Panc1 (cell line): ENCODE data around the gene FUT7. TPM values are rescaled to one million over a fixed set of nuclear protein-coding genes. Genes with fewer than 3 reads are reported as not detected.

Experiments used
- ATAC-seq: fragments of 200-7000 bp; cut with Tn5 transposase; 2 replicates; pipeline ENCODE4 v1.9.1; 2020; ENCODE audit warnings: mild to moderate bottlenecking, moderate library complexity
- BruUV-seq: library from RNA; stranded (reverse); fragments of 400-500 nt; replicated peaks from 2 replicates; lab custom pipeline; 2021; lab: Mats Ljungman, UMichigan
- CTCF ChIA-PET: fragments of 300-600 bp; sonication (Branson Sonifier 250); formaldehyde crosslinking; loops from one replicate; lab custom pipeline; 2022; ENCODE audit warnings: antibody characterized with exemption; lab: Charles Lee
- POLR2A ChIA-PET: fragments of 300-600 bp; sonication (Branson Sonifier 250); formaldehyde crosslinking; loops from one replicate; lab custom pipeline; 2022; ENCODE audit warnings: antibody characterized with exemption; lab: Charles Lee
- DNase-seq: peaks from one replicate; pipeline ENCODE4 v3.0.0-alpha.2; 2010; ENCODE audit warnings: low read depth, low spot score
- H3K27ac ChIP-seq: 2 replicates; pipeline ENCODE4 v1.5.1; 2011; ENCODE audit warnings: mild to moderate bottlenecking, low read length, inconsistent platforms
- H3K27me3 ChIP-seq: fragments of 200-500 bp; sonication (Bioruptor generic); 2 replicates; pipeline ENCODE4 v1.6.0; 2014; ENCODE audit warnings: low read length, inconsistent platforms; ENCODE audit not compliant: control insufficient read depth, insufficient read depth
- H3K36me3 ChIP-seq: fragments of 200-500 bp; sonication (Bioruptor generic); 2 replicates; pipeline ENCODE4 v1.5.1; 2014; ENCODE audit warnings: inconsistent platforms, mild to moderate bottlenecking, low read length, moderate library complexity; ENCODE audit not compliant: control insufficient read depth, insufficient read depth
- H3K4me1 ChIP-seq: 2 replicates; pipeline ENCODE4 v1.5.1; 2011; ENCODE audit warnings: inconsistent platforms, mild to moderate bottlenecking, low read length, moderate library complexity; ENCODE audit not compliant: control insufficient read depth, insufficient read depth
- H3K4me3 ChIP-seq, 2 experiments: 2 replicates each; pipeline ENCODE4 v1.5.1; 2011 to 2012; ENCODE audit warnings: low read depth in 2 of 2, low read length in 2 of 2, mild to moderate bottlenecking in 2 of 2, inconsistent platforms in 1 of 2, moderate library complexity in 1 of 2
- H3K9me3 ChIP-seq: fragments of 200-500 bp; sonication (Bioruptor generic); 2 replicates; pipeline ENCODE4 v1.5.1; 2014; ENCODE audit warnings: low read depth, mild to moderate bottlenecking, inconsistent platforms, low read length, moderate library complexity; ENCODE audit not compliant: control insufficient read depth, insufficient read depth
- POLR2AphosphoS5 ChIP-seq: IDR thresholded peaks from 2 replicates; pipeline ENCODE4 v1.6.1; 2012; ENCODE audit warnings: mild to moderate bottlenecking, low read depth, low read length, moderate library complexity
- SIN3A ChIP-seq: IDR thresholded peaks from 2 replicates; pipeline ENCODE4 v1.6.1; 2012; ENCODE audit warnings: low read depth, mild to moderate bottlenecking, low read length, moderate library complexity, borderline replicate concordance; ENCODE audit not compliant: insufficient read depth
- TCF7L2 ChIP-seq: IDR thresholded peaks from 2 replicates; pipeline ENCODE4 v1.6.1; 2011; ENCODE audit warnings: mild to moderate bottlenecking, low read depth, low read length, inconsistent platforms
- in situ Hi-C: cut with HindIII; loops from 2 replicates; pipeline ENCODE4 v1.10.0; 2016; ENCODE audit warnings: low sequenced_read_pairs, low pct_unique_long_range_greater_than_20kb
- intact Hi-C: fragments of 100-400 bp; cut with micrococcal nuclease; formaldehyde crosslinking; loops from one replicate; pipeline ENCODE4 v1.10.0; 2022; ENCODE audit not compliant: unreplicated experiment
- total RNA-seq: library from RNA; stranded (reverse); gene quantifications from one replicate; pipeline ENCODE4 v1.2.1, GENCODE V29; 2021; ENCODE audit not compliant: unreplicated experiment
- TF ChIP-seq, protein P1 (sequence below): fragments of 450-650 bp; IDR thresholded peaks from 2 replicates; pipeline ENCODE4 v1.5.1; 2017; ENCODE audit warnings: mild to moderate bottlenecking
- TF ChIP-seq, protein P2 (sequence below), 2 experiments: IDR thresholded peaks; 2 replicates each; pipeline ENCODE4 v1.6.1; 2011 to 2012; ENCODE audit warnings: low read depth in 2 of 2, control low read depth in 1 of 2, low read length in 1 of 2, mild to moderate bottlenecking in 1 of 2, moderate library complexity in 1 of 2; ENCODE audit not compliant: insufficient read depth in 1 of 2

FUT7 gene
- total RNA-seq, 1 experiment from 2014 or later: not detected

DNA sequence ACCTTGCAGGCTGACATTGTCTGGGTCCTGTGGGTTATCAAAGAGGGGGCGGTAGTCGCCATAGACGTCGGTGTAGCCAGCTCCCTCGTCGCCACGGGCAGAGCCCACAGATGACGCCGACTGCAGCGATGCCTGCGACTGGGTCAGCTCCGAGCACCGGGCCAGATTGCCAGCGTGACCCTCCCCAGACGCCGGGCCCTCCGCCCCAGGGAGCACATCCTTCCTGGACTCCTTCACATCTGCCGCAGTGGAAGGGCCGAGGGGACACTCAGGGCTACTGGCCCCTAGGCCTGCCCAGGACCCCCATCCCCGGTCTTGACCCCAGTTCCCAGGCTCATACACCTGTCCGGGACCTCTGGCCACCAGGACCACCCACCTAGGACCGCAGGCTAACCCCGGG, 17.7 kb downstream of the FUT7 start:
- TF ChIP-seq TCF7L2: no peak
- in situ Hi-C loops: no loop called here

DNA sequence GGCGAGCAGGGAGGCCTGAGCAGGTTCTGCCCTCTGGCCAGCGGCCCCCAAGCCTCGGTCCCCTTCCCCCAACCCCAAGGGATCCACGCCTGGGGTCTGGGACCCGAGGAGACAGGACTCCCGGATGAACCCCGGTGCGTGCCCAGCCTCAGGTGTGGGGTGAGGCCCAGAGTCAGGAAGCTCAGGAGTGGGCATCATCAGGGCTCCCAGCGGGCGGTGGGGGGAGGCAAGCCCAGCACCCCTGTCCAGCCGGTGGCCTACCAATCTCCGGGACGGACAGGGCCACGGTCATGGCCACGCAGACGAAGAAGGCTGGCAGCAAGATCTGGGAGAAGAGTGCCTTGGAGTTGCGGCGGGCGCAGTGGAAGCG, 18.3 kb downstream of the FUT7 start:
- Histone ChIP-seq H3K36me3 (no peaks in the 10 kb centered on the region), H3K4me3 (no peak overlapping the region), H3K27ac (no peak overlapping the region), H3K9me3 (no peaks in the 10 kb centered on the region), H3K4me1 (no peaks in the 10 kb centered on the region), H3K27me3 (no peaks in the 10 kb centered on the region)
- ChIA-PET CTCF (no interaction called here), POLR2A (no interaction called here)
- intact Hi-C loops: no loop called here
- BruUV-seq: no TSS peak
- TF ChIP-seq SIN3A: no peak
- TF ChIP-seq, protein P1, sequence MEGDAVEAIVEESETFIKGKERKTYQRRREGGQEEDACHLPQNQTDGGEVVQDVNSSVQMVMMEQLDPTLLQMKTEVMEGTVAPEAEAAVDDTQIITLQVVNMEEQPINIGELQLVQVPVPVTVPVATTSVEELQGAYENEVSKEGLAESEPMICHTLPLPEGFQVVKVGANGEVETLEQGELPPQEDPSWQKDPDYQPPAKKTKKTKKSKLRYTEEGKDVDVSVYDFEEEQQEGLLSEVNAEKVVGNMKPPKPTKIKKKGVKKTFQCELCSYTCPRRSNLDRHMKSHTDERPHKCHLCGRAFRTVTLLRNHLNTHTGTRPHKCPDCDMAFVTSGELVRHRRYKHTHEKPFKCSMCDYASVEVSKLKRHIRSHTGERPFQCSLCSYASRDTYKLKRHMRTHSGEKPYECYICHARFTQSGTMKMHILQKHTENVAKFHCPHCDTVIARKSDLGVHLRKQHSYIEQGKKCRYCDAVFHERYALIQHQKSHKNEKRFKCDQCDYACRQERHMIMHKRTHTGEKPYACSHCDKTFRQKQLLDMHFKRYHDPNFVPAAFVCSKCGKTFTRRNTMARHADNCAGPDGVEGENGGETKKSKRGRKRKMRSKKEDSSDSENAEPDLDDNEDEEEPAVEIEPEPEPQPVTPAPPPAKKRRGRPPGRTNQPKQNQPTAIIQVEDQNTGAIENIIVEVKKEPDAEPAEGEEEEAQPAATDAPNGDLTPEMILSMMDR: no peak
- TF ChIP-seq POLR2AphosphoS5: no peak
- TF ChIP-seq TCF7L2: no peak
- TF ChIP-seq, protein P2, sequence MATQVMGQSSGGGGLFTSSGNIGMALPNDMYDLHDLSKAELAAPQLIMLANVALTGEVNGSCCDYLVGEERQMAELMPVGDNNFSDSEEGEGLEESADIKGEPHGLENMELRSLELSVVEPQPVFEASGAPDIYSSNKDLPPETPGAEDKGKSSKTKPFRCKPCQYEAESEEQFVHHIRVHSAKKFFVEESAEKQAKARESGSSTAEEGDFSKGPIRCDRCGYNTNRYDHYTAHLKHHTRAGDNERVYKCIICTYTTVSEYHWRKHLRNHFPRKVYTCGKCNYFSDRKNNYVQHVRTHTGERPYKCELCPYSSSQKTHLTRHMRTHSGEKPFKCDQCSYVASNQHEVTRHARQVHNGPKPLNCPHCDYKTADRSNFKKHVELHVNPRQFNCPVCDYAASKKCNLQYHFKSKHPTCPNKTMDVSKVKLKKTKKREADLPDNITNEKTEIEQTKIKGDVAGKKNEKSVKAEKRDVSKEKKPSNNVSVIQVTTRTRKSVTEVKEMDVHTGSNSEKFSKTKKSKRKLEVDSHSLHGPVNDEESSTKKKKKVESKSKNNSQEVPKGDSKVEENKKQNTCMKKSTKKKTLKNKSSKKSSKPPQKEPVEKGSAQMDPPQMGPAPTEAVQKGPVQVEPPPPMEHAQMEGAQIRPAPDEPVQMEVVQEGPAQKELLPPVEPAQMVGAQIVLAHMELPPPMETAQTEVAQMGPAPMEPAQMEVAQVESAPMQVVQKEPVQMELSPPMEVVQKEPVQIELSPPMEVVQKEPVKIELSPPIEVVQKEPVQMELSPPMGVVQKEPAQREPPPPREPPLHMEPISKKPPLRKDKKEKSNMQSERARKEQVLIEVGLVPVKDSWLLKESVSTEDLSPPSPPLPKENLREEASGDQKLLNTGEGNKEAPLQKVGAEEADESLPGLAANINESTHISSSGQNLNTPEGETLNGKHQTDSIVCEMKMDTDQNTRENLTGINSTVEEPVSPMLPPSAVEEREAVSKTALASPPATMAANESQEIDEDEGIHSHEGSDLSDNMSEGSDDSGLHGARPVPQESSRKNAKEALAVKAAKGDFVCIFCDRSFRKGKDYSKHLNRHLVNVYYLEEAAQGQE (IDR thresholded peaks at IDR 0.05; ENCODE audit: insufficient read depth in 1 of 2, low read depth in 2 of 2, low read length in 1 of 2): no peak
- DNase-seq: no peak
- in situ Hi-C loops: no loop called here
- ATAC-seq: no peak

More for the DNA sequence above, 17.7 kb downstream of the FUT7 start:
- no peak for DNase-seq
- H3K27ac ChIP-seq: no peak overlapping the region
- no TSS peak for BruUV-seq
- H3K4me3 ChIP-seq: no peak overlapping the region
- intact Hi-C loops: no loop called here
- H3K27me3 ChIP-seq: no peaks in the 10 kb centered on the region
- ChIA-PET CTCF (no interaction called here), POLR2A (no interaction called here)
- H3K36me3 ChIP-seq: no peaks in the 10 kb centered on the region
- ATAC-seq: no peak
- no peaks in the 10 kb centered on the region for H3K9me3 ChIP-seq
- H3K4me1 ChIP-seq: no peaks in the 10 kb centered on the region

DNA sequence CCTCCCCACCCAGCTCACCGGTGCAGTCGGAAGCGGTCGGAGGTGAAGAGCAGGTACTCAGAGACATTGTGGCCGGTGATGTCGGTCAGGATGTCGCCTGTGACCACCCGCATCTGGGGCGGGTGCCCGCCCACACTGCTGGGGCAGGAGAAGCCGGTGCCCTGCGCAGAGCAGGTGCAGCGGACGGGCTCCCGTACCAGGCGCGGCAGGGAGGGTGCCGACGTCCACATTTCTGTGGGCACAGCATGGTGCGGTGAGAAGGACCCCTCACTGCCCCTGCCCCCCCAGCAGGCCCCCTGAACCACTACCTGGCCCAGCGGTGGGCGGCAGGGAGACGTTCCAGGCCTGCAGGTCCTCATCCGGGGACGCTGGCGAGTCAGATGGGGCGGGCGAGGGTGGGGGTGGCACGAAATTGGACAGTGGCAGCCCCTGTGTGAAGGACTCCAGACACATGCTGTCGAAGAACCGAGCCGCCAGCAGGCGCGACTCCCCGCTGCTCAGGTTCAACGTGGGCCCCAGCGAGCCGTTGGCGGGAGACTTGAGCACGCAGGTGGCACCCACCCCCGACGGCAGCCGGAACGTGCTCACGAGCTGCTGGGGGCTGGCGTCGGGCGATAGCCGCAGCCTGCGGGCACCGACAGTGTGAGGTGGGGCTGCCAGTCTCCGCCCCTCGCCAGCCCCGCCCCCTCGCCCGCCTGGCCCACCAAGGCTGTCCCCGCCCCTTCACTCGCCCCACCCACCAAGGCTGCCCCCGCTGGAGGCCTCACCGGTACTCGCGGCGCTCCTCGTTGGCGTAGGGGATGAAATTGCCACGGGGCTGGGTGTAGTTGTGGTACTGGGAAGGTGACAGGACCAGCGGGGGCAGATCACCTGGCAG, 19.0 kb downstream of the FUT7 start:
- Histone ChIP-seq H3K36me3 (no peaks in the 10 kb centered on the region), H3K9me3 (no peaks in the 10 kb centered on the region), H3K4me3 (no peak overlapping the region), H3K4me1 (no peaks in the 10 kb centered on the region), H3K27ac (no peak overlapping the region), H3K27me3 (no peaks in the 10 kb centered on the region)
- DNase-seq (no peak), ATAC-seq (no peak)
- intact Hi-C loops: no loop called here
- BruUV-seq: no TSS peak
- TF ChIP-seq SIN3A (no peak), POLR2AphosphoS5 (no peak), TCF7L2 (no peak)
- TF ChIP-seq, protein P2 (IDR thresholded peaks at IDR 0.05; ENCODE audit: insufficient read depth in 1 of 2, low read depth in 2 of 2, low read length in 1 of 2): no peak
- TF ChIP-seq, protein P1: no peak
- POLR2A ChIA-PET: no interaction called here
- CTCF ChIA-PET: no interaction called here
- in situ Hi-C loops: no loop called here
